ENCODE measurements around the gene KRTAP12-2.
"Not testable (repeated sequence)": the region's sequence is repeated elsewhere in the genome, so short reads cannot be mapped to it uniquely, and the experiment has no call there.

DNA sequence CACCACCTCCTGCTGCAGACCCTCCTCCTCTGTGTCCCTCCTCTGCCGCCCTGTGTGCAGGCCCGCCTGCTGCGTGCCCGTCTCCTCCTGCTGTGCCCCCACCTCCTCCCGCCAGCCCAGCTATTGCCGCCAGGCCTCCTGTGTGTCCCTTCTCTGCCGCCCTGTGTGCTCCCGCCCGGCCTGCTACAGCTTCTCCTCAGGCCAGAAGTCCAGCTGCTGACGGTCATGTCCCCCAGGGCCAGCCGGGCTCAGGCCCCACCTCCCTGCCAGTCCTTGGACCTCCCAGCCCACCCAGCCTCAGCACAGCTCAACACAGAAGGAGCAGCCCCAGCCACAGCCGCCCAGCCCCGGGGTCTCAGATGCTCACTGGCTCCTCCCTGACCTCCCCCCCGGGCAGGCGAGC lies 38.9 kb downstream of the KRTAP12-2 start:
- TF ChIP-seq, protein P1, sequence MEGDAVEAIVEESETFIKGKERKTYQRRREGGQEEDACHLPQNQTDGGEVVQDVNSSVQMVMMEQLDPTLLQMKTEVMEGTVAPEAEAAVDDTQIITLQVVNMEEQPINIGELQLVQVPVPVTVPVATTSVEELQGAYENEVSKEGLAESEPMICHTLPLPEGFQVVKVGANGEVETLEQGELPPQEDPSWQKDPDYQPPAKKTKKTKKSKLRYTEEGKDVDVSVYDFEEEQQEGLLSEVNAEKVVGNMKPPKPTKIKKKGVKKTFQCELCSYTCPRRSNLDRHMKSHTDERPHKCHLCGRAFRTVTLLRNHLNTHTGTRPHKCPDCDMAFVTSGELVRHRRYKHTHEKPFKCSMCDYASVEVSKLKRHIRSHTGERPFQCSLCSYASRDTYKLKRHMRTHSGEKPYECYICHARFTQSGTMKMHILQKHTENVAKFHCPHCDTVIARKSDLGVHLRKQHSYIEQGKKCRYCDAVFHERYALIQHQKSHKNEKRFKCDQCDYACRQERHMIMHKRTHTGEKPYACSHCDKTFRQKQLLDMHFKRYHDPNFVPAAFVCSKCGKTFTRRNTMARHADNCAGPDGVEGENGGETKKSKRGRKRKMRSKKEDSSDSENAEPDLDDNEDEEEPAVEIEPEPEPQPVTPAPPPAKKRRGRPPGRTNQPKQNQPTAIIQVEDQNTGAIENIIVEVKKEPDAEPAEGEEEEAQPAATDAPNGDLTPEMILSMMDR (conservative IDR thresholded peaks at IDR 0.05; ENCODE audit: low read length) = not testable (repeated sequence)
- TF ChIP-seq EZH2phosphoT487 (IDR thresholded peaks at IDR 0.05; ENCODE audit: borderline replicate concordance) = not testable (repeated sequence)

All from Loucy (cell line).